PFSK-1 (cell line): ENCODE measurements around the gene CRISPLD2.

Experiments used
- POLR2AphosphoS5 ChIP-seq: IDR thresholded peaks from 2 replicates; pipeline ENCODE4 v1.6.1; 2012; ENCODE audit warnings: low read depth, mild to moderate bottlenecking, control low read depth, low read length, moderate library complexity
- SIN3A ChIP-seq: IDR thresholded peaks from 2 replicates; pipeline ENCODE4 v1.6.1; 2012; ENCODE audit warnings: mild to moderate bottlenecking, low read length, moderate library complexity, borderline replicate concordance; ENCODE audit not compliant: insufficient read depth
- TF ChIP-seq, protein P1 (sequence below), 2 experiments: IDR thresholded peaks; 2 replicates each; pipeline versions ENCODE4 v1.6.1 to v1.8.0; 2011 to 2012; ENCODE audit warnings: low read depth in 2 of 2, low read length in 2 of 2, control low read depth in 1 of 2, inconsistent platforms in 1 of 2, mild to moderate bottlenecking in 1 of 2, moderate library complexity in 1 of 2; ENCODE audit not compliant: insufficient read depth in 1 of 2

DNA sequence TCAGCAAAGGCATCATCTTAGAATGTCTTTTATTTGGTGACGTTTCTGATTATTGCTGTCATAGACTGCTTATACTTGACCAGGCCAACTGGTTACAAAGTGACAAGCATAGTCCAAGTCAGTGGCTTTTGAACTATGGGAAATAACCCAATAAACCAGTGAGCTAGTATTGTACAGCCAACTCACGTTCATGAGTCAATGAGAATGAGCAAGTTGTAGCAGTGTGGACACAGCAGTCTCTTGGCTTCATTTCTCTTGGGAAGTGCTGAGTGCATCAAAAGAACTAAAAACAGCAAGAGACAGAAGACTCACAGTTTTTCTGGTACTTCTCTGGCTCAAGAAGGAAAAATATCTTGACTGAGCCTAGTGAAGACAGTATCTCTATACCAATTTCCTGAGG is 36.9 kb upstream of the CRISPLD2 start:
- TF ChIP-seq, protein P1, sequence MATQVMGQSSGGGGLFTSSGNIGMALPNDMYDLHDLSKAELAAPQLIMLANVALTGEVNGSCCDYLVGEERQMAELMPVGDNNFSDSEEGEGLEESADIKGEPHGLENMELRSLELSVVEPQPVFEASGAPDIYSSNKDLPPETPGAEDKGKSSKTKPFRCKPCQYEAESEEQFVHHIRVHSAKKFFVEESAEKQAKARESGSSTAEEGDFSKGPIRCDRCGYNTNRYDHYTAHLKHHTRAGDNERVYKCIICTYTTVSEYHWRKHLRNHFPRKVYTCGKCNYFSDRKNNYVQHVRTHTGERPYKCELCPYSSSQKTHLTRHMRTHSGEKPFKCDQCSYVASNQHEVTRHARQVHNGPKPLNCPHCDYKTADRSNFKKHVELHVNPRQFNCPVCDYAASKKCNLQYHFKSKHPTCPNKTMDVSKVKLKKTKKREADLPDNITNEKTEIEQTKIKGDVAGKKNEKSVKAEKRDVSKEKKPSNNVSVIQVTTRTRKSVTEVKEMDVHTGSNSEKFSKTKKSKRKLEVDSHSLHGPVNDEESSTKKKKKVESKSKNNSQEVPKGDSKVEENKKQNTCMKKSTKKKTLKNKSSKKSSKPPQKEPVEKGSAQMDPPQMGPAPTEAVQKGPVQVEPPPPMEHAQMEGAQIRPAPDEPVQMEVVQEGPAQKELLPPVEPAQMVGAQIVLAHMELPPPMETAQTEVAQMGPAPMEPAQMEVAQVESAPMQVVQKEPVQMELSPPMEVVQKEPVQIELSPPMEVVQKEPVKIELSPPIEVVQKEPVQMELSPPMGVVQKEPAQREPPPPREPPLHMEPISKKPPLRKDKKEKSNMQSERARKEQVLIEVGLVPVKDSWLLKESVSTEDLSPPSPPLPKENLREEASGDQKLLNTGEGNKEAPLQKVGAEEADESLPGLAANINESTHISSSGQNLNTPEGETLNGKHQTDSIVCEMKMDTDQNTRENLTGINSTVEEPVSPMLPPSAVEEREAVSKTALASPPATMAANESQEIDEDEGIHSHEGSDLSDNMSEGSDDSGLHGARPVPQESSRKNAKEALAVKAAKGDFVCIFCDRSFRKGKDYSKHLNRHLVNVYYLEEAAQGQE (IDR thresholded peaks at IDR 0.05; ENCODE audit: insufficient read depth in 1 of 2, low read depth in 2 of 2, low read length in 2 of 2), result no peak
- TF ChIP-seq POLR2AphosphoS5 (no peak), SIN3A (no peak)
